ENCODE data around the gene INTS15. TPM values are rescaled to one million over a fixed set of nuclear protein-coding genes. Genes with fewer than 3 reads are reported as not detected.

Gene INTS15
- total RNA-seq, 4 donors from 2014 or later = 34.0 to 95.7 (median 53.0) TPM

DNA sequence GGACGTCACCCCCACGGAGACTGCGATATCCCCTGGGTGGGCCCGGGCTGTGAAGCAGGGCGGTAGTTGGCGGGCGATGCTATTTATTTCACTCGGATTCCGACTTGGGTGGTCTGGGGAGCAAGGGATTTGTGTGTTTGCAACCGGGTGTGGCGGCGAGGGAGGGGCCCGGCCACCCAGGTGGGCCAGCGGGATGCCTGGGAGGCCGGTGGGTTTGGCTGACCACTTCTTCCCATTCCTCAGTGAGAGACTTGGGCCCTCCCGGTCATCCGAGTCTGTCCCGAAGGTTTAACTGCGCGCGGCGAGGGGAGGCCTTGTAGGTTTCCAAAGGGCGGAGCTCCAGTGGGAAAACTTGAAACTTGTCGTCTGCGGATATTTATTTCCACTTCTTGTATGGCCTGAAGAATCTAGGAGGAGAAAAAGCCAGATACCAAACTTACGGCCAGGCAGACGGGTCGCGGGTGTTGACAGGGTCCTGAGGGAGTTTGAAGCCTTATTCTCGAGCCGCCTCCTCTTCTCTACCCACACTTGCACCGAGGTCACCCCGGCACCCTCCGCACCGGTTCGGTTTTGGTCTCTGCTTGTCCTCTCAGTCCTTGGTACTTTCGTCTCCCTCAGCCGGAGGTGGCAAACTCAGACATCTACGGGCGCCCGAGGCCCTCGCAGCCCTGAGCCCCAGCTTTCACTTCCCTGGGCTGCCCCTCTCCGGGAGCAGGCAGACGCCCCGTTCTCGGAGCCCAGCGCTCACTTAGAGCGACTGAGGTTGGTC lies 65.2 kb downstream of the INTS15 start:
- no peak for DNase-seq
- H3K4me3 ChIP-seq = no peak overlapping the region
- H3K4me1 ChIP-seq = no peaks in the 10 kb centered on the region
- H3K9me3 ChIP-seq = peaks cover 0 to 3% (median 0%) of the 10 kb centered on the region in 4 donors
- H3K27me3 ChIP-seq = no peaks in the 10 kb centered on the region
- H3K36me3 ChIP-seq = peaks cover 0 to 50% (median 0%) of the 10 kb centered on the region in 3 donors
- TF ChIP-seq, protein P1, sequence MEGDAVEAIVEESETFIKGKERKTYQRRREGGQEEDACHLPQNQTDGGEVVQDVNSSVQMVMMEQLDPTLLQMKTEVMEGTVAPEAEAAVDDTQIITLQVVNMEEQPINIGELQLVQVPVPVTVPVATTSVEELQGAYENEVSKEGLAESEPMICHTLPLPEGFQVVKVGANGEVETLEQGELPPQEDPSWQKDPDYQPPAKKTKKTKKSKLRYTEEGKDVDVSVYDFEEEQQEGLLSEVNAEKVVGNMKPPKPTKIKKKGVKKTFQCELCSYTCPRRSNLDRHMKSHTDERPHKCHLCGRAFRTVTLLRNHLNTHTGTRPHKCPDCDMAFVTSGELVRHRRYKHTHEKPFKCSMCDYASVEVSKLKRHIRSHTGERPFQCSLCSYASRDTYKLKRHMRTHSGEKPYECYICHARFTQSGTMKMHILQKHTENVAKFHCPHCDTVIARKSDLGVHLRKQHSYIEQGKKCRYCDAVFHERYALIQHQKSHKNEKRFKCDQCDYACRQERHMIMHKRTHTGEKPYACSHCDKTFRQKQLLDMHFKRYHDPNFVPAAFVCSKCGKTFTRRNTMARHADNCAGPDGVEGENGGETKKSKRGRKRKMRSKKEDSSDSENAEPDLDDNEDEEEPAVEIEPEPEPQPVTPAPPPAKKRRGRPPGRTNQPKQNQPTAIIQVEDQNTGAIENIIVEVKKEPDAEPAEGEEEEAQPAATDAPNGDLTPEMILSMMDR (IDR thresholded peaks at IDR 0.05) = no peak
- TF ChIP-seq POLR2A (IDR thresholded peaks at IDR 0.05) = no peak
- H3K27ac ChIP-seq = no peak overlapping the region

DNA sequence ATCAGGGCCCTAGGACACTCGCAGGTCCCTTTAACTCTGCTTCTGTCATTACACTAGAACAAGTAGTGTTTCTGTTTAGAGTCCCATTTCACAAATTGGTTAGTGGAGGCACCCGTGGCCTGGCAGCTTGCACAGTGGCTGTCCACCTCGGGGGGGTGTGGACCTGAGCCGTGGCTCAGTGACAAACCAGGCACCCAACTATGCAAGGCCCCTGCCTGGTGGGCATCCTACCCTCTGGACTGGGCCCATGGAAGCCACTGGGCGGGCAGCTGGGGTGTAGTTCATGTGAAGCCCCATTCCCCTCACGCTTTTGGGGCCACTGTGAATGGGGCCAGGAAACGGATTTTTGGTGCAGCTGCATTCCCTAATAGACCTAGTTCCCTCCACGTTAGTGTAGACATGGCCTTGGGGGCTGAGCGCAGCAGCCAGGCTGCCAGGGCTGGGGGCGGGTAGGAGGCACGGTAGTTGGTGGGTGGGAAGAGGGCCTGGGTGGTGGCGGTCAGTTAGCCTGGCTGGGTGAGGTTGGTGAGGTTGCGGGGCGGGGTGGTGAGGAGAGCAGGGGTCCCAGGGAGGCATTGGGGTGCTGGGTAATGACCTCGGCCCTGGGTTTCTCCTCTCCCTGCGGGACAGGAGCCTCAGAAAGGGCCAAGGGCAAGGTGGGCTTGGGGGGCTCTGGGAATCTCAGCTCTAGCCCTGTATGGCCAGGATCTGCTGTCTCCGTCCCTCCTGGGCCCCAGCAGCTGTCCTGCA lies 66.0 kb downstream of the INTS15 start:
- Histone ChIP-seq H3K27ac (no peak overlapping the region), H3K36me3 (peaks cover 0 to 43% (median 0%) of the 10 kb centered on the region in 3 donors), H3K4me3 (no peak overlapping the region), H3K4me1 (no peaks in the 10 kb centered on the region), H3K9me3 (peaks cover 0 to 3% (median 0%) of the 10 kb centered on the region in 4 donors), H3K27me3 (no peaks in the 10 kb centered on the region)
- no peak for DNase-seq
- no peak for TF ChIP-seq POLR2A (IDR thresholded peaks at IDR 0.05)
- TF ChIP-seq, protein P1 (IDR thresholded peaks at IDR 0.05) = no peak

DNA sequence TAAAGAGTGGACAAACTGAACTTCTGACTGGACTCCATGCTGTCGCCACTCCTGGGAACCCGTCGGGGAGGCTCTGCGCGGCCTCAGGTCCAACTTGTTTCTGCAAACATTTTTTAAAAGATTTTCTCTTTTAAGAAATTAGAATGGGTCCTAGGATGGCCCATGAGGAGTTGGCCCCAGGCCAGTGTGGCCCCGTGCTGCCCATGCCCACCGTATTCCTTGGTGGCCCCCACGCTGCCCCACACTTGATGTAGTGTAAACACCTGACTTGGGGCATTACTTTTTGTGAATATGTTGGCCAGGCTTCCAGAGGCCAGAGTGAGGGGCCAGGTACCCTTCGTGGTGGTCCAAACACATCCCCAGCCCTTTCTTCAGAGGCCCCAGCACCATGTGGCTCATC lies 66.6 kb downstream of the INTS15 start:
- Histone ChIP-seq H3K27ac (no peak overlapping the region), H3K9me3 (peaks cover 0 to 3% (median 0%) of the 10 kb centered on the region in 4 donors), H3K27me3 (no peaks in the 10 kb centered on the region), H3K4me3 (no peak overlapping the region), H3K36me3 (peaks cover 0 to 37% (median 0%) of the 10 kb centered on the region in 3 donors), H3K4me1 (no peaks in the 10 kb centered on the region)
- TF ChIP-seq, protein P1 (IDR thresholded peaks at IDR 0.05) = no peak
- no peak for TF ChIP-seq POLR2A (IDR thresholded peaks at IDR 0.05)
- no peak for DNase-seq

Other genes with a start within 250 kb of the INTS15 start
- 1 to 10 TPM; 2.5 to 7.5 (median 6.2) TPM for gene FAM220A, start 241.1 kb upstream of the INTS15 start, total RNA-seq
- 100 to 1,000 TPM; 104 to 201 (median 186) TPM for gene RAC1, start 215.5 kb upstream of the INTS15 start, total RNA-seq
- gene DAGLB, start 142.1 kb upstream of the INTS15 start, total RNA-seq = 10 to 100 TPM in 3 of 4 donors, 1 to 10 TPM in 1; 9.1 to 36.3 (median 24.3) TPM
- 100 to 1,000 TPM in 2 of 4 donors, 10 to 100 TPM in 2; 47.9 to 156 (median 115) TPM for gene KDELR2, start 105.9 kb upstream of the INTS15 start, total RNA-seq
- gene GRID2IP, start 38.6 kb upstream of the INTS15 start, total RNA-seq = under 1 TPM in 3 of 4 donors, not detected in 1; 0.40 to 0.95 (median 0.88) TPM
- gene ZDHHC4, start 12.6 kb upstream of the INTS15 start, total RNA-seq = 10 to 100 TPM; 29.6 to 52.0 (median 44.8) TPM
- 1 to 10 TPM; 1.1 to 8.3 (median 2.5) TPM for gene ZNF853, start 25.6 kb downstream of the INTS15 start, total RNA-seq
- 10 to 100 TPM; 21.7 to 51.2 (median 39.2) TPM for gene ZNF316, start 47.3 kb downstream of the INTS15 start, total RNA-seq
- gene ZNF12, start 116.9 kb downstream of the INTS15 start, total RNA-seq = 10 to 100 TPM; 20.5 to 32.2 (median 24.9) TPM
- not detected for gene RSPH10B2, start 164.1 kb downstream of the INTS15 start, total RNA-seq
- 100 to 1,000 TPM in 3 of 4 donors, 10 to 100 TPM in 1; 73.7 to 253 (median 131) TPM for gene CCZ1B, start 236.3 kb downstream of the INTS15 start, total RNA-seq